Measurements from ENCODE around the gene UROS. TPM values are rescaled to one million over a fixed set of nuclear protein-coding genes. Genes with fewer than 3 reads are reported as not detected.

The UROS gene
- polyA plus RNA-seq, 1 donor = 70.2 TPM

DNA sequence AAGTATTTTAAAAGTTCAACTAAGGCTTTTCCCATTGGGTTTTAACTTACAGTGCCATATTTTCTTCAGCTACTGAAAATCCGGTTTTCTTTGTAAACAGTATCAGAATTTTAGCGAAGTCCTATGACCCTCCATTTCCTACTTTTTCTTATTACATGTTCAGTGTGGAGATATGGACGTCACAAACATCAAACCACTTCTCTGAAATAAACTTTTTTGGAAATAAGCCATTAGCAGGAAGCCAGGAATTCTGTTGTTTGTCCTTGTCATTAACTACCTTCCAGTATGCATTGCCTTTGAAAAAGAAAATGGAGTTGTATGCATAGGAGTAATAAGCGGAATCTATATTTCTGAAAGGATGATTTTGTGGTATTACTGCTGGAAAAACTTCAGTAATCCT, 56.5 kb downstream of the UROS start:
- no peak for DNase-seq

DNA sequence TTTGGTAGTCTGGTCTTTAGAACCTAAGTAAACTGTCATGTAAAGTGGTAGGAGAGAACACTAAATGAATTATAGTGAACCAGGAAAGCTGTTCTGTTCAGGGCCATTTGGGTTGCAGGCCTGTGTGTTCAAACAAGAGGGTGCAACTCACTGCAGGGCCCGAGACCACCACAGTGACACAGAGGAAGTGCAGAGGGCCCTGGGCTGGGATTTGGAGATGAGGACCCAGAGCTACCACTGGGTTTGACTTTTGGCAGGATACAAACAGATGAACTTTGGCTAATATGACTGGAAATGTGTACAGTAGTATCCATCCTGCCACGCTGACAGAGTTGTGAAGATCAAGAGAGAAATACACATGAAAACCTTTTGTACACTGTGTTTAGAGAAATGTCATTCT, 57.2 kb downstream of the UROS start:
- DNase-seq = no peak

DNA sequence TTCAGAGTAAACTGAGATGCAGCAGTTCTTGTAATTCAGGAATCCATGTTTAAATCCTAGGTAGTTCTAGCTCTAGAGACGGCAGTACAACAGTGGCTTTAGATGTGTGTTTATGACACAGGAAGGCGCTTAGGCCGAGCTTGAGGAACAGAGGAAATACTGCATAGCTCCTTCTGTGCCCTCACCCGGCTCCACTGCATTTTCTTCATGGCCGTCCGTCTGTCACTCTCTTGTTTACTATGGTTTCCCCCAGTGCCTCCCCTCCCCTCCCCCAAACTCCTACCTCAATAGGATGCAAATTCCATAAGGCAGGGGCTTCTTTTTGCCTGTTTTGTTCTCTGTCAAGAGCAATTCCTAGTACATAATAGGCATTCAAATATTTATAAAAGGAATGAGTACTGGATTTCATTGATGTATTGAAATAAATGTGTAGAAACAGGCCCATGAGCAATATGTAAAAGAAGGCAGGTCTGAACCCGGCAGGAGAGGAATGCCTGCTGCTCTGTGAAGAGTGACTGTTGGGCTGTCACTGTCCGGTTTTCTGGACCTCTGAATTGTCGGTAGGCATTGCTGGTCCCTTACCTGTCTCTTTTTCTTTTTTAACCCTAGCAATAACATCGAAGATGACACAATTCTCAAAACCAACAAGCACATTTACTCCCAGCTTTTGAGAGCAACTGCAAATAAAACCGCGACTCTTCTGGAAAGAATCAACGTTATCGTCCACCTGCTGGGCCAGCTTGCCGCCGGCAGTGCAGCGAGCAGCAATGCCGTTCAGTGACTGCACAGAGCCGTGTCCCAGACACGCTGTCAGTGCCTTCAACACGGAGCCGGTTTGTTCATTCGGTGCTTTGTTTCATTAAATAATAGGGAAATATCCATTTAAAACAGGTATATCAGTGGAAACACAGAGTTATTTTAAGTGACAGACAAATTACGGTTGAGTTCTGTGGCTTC, 60.1 kb downstream of the UROS start:
- no peak for DNase-seq

GRCh38 chr10:125761961-125762360, 61.1 kb downstream of the UROS start:
- DNase-seq = no peak

GRCh38 chr10:125757742-125758141, 65.3 kb downstream of the UROS start:
- DNase-seq = no peak

DNA sequence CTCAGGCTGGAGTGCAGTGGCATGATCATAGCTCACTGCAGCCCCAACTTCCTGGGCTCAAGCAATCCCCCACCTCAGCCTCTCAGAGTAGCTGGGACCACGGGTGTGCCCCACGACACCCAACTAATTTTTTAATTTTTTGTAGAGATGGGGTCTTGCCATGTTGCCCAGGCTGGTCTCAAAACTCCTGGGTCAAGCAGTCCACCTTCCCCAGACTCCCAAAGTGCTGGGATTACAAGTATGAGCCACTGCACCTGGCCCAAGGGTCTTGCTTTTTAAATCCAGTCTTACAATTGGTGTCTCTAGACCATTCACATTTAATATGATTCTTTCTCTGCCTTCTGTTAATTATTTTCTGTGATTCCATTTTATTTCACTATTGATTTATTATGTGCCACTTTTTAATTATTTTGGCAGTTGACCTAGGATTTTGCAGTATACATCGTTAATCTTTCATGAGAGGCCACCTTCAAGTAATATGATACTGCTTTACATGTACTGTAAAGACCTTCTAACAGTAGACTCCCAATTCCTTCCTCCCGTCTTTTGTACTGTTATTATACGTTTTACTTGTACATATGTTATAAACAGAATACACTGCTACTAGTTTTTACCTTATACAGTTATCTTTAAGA, 66.1 kb downstream of the UROS start:
- no peak for DNase-seq

GRCh38 chr10:125756196-125756595, 66.9 kb downstream of the UROS start:
- no peak for DNase-seq

DNA sequence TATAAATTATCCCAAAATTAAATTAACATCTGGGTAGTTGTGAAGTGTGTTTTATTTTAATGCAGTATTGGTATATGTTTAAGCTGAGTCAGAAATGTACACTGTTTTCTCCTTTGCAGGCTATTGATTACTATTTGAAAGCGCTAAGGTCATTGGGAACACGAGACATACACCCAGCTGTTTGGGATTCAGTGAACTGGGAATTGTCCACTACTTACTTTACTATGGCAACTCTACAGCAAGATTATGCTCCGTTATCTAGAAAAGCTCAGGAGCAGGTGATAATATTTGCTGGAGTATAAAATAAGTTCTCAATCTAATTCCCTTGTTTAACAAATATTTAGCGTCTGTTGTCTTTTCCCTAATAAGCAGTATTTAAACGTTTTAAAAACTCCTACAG, 75.6 kb downstream of the UROS start:
- no peak for DNase-seq

GRCh38 chr10:125744909-125745308, 78.1 kb downstream of the UROS start:
- no peak for DNase-seq

DNA sequence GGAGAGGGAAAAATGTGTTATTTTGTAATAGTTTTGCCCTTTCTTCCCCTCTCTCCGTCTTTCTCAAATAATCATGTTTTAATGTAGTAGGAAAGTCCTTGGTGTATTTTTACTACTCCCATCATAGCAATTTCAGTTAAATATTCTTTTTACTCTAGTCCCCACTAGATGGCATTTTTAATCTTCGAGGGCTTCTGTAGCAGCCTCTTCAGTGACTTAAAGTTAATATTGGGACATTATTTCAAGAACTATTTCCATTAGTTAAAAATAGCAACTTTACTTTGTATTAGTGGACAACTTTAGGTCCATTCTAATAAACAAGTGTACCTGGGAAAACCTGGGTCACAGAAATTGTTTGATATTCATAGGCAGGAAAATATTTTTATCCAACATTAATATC, 80.6 kb downstream of the UROS start:
- no peak for DNase-seq

DNA sequence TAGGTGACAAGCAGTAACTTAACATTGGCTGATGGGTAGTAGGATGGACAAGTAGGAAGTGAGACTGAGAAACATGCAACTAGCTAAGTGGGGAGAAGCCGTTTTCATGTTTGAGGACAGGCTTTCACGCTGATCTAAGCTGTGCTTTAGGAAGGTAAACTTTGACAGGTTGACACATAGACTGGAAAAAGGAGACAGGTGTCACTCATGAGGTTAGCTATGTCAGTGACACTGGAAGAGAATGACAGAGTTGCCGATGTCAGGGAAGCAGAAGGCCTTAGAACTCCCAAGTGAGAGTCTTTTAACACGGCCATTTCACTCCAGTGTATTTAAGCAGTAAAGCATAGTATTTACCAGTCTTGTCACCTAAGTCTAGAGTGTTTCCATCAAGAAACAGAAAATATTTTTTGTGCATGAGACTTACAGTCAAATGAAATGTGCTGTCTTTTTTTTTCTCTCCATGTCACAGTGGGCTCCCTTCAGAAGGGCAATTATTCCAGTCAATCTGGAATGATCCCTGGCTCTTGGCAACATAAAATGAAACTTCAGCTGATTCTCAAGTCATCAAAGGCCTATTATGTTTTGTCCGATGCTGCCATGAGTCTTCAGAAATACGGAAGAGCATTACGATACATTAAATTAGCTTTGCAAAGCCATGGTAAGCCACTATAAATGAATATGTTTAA, 82.9 kb downstream of the UROS start:
- DNase-seq = no peak

Other genes with a start within 250 kb of the UROS start
- gene TEX36, start 140.1 kb downstream of the UROS start, polyA plus RNA-seq (ENCODE audit: insufficient read length) = not detected
- gene EDRF1, start 103.5 kb downstream of the UROS start, polyA plus RNA-seq (ENCODE audit: insufficient read length) = 58.4 TPM
- 0.30 TPM for gene MMP21, start 47.4 kb downstream of the UROS start, polyA plus RNA-seq (ENCODE audit: insufficient read length)
- 96.8 TPM for gene BCCIP, start 288 bp upstream of the UROS start, polyA plus RNA-seq (ENCODE audit: insufficient read length)
- 28.3 TPM for gene DHX32, start 58.0 kb upstream of the UROS start, polyA plus RNA-seq (ENCODE audit: insufficient read length)
- gene FANK1, start 73.3 kb upstream of the UROS start, polyA plus RNA-seq (ENCODE audit: insufficient read length) = 13.1 TPM